Neuronal stem cell (in vitro differentiated cells): Measurements from ENCODE around the gene DEPDC1.

Source experiments
- DNase-seq: peaks from one replicate; pipeline ENCODE4 v3.0.0-alpha.2; 2013; ENCODE audit warnings: low spot score
- H2AFZ ChIP-seq: one replicate; pipeline ENCODE4 v1.6.1; 2013; ENCODE audit warnings: mild to moderate bottlenecking, low read length, inconsistent platforms
- H2AK5ac ChIP-seq: 2 replicates; pipeline ENCODE4 v1.6.1; 2013; ENCODE audit warnings: low read depth, mild to moderate bottlenecking, inconsistent platforms, low read length, moderate library complexity, mixed read lengths
- H2BK120ac ChIP-seq: 2 replicates; pipeline ENCODE4 v1.6.1; 2013; ENCODE audit warnings: low read depth, mild to moderate bottlenecking, inconsistent platforms, low read length, moderate library complexity, mixed read lengths
- H2BK12ac ChIP-seq: one replicate; pipeline ENCODE4 v1.6.1; 2013; ENCODE audit warnings: low read length, inconsistent platforms
- H2BK15ac ChIP-seq: 2 replicates; pipeline ENCODE4 v1.6.1; 2013; ENCODE audit warnings: mild to moderate bottlenecking, low read length, inconsistent platforms, mixed read lengths
- H2BK5ac ChIP-seq: one replicate; pipeline ENCODE4 v1.6.1; 2013; ENCODE audit warnings: inconsistent platforms, mild to moderate bottlenecking, low read length, moderate library complexity
- H3K14ac ChIP-seq: one replicate; pipeline ENCODE4 v1.6.1; 2013; ENCODE audit warnings: low read length, inconsistent platforms
- H3K18ac ChIP-seq: 2 replicates; pipeline ENCODE4 v1.6.1; 2013; ENCODE audit warnings: low read length, inconsistent platforms
- H3K23ac ChIP-seq: 2 replicates; pipeline ENCODE4 v1.6.1; 2013; ENCODE audit warnings: low read depth, mild to moderate bottlenecking, mixed read lengths, low read length, inconsistent platforms; ENCODE audit not compliant: poor library complexity
- H3K27ac ChIP-seq: replicated peaks from 3 replicates; pipeline ENCODE4 v1.5.1; 2013; ENCODE audit warnings: low read length, inconsistent platforms
- H3K27me3 ChIP-seq, 3 experiments: 2 replicates each; pipeline ENCODE4 v1.6.1; 2013; ENCODE audit warnings: low read length in 3 of 3, mild to moderate bottlenecking in 2 of 3, inconsistent platforms in 1 of 3, low read depth in 1 of 3, mixed read lengths in 1 of 3, moderate library complexity in 1 of 3; ENCODE audit not compliant: control insufficient read depth in 3 of 3, insufficient read depth in 3 of 3
- H3K36me3 ChIP-seq, 2 donors: replicated peaks in 1 of 2; 2 replicates each; pipeline ENCODE4 v1.6.1; 2013; ENCODE audit warnings: low read length in 2 of 2; ENCODE audit not compliant: control insufficient read depth in 2 of 2, insufficient read depth in 2 of 2
- H3K4ac ChIP-seq: 2 replicates; pipeline ENCODE4 v1.6.1; 2013; ENCODE audit warnings: inconsistent platforms, mild to moderate bottlenecking, low read length, moderate library complexity
- H3K4me1 ChIP-seq, 2 donors: 1 replicate in 1 of 2; 2 replicates in 1 of 2; pipeline ENCODE4 v1.6.1; 2013; ENCODE audit warnings: low read length in 2 of 2, low read depth in 1 of 2; ENCODE audit not compliant: control insufficient read depth in 2 of 2, insufficient read depth in 1 of 2
- H3K4me2 ChIP-seq: one replicate; pipeline ENCODE4 v1.6.1; 2013; ENCODE audit warnings: mild to moderate bottlenecking, low read length, inconsistent platforms; ENCODE audit not compliant: insufficient read depth, poor library complexity, severe bottlenecking
- H3K4me3 ChIP-seq, 2 donors: 2 replicates each; pipeline ENCODE4 v1.5.1; 2013; ENCODE audit warnings: low read length in 2 of 2, mild to moderate bottlenecking in 2 of 2, inconsistent platforms in 1 of 2, moderate library complexity in 1 of 2
- H3K79me1 ChIP-seq: one replicate; pipeline ENCODE4 v1.6.1; 2013; ENCODE audit warnings: low read depth, mild to moderate bottlenecking, inconsistent platforms, low read length, moderate library complexity
- H3K9ac ChIP-seq: one replicate; pipeline ENCODE4 v1.6.1; 2013; ENCODE audit warnings: mild to moderate bottlenecking, low read depth, low read length, inconsistent platforms; ENCODE audit not compliant: poor library complexity
- H3K9me3 ChIP-seq, 2 donors: replicated peaks in 1 of 2; 2 replicates each; pipeline versions ENCODE3 to v1.6.1; 2013; ENCODE audit warnings: low read length in 2 of 2, mild to moderate bottlenecking in 2 of 2, inconsistent platforms in 1 of 2, low read depth in 1 of 2, mixed read lengths in 1 of 2, moderate library complexity in 1 of 2; ENCODE audit not compliant: control insufficient read depth in 2 of 2, insufficient read depth in 1 of 2
- H4K8ac ChIP-seq: one replicate; pipeline ENCODE4 v1.6.1; 2013; ENCODE audit warnings: low read depth, mild to moderate bottlenecking, inconsistent platforms, low read length, moderate library complexity
- H4K91ac ChIP-seq: one replicate; pipeline ENCODE4 v1.6.1; 2013; ENCODE audit warnings: low read length, low read depth, mild to moderate bottlenecking, inconsistent platforms; ENCODE audit not compliant: poor library complexity
- WGBS, 2 donors: extraction: QIAGEN DNeasy Blood & Tissue Kit; methylation state at CpG; one replicate each; pipeline ENCODE4 v1.1.7; 2013; ENCODE audit warnings: missing lambda C conversion rate in 2 of 2, mixed read lengths in 1 of 2; ENCODE audit not compliant: insufficient read length in 2 of 2, insufficient replicate concordance in 1 of 2; ENCODE audit errors: extremely low coverage in 2 of 2; 5-methylcytosine and 5-hydroxymethylcytosine counted together

The DEPDC1 gene

GRCh38 chr1:68511254-68511653 is 14.4 kb upstream of the DEPDC1 start:
- Histone ChIP-seq H2BK5ac (no peak overlapping the region), H2BK15ac (no peak overlapping the region), H3K36me3 (no peaks in the 10 kb centered on the region), H3K4me3 (no peak overlapping the region), H3K23ac (no peak overlapping the region), H4K91ac (no peak overlapping the region), H3K4ac (no peak overlapping the region), H2BK12ac (no peak overlapping the region), H3K27me3 (no peaks in the 10 kb centered on the region), H3K9me3 (peaks cover 0 to 3% of the 10 kb centered on the region in 2 donors), H3K9ac (no peak overlapping the region), H3K4me1 (no peaks in the 10 kb centered on the region), H4K8ac (no peak overlapping the region), H2BK120ac (no peak overlapping the region), H3K14ac (no peak overlapping the region), H3K27ac (no peak overlapping the region), H3K4me2 (no peak overlapping the region), H3K79me1 (no peaks in the 10 kb centered on the region), H3K18ac (no peak overlapping the region), H2AK5ac (no peak overlapping the region), H2AFZ (no peak overlapping the region)
- no CpG with 5 or more reads among the region's 2 CpGs for WGBS, 2 donors
- no peak for DNase-seq

GRCh38 chr1:68506386-68506785 is 9.5 kb upstream of the DEPDC1 start:
- Histone ChIP-seq H3K9me3 (no peaks in the 10 kb centered on the region), H3K27ac (no peak overlapping the region), H2BK12ac (no peak overlapping the region), H4K91ac (no peak overlapping the region), H3K4me1 (no peaks in the 10 kb centered on the region), H3K9ac (no peak overlapping the region), H2BK120ac (no peak overlapping the region), H3K79me1 (no peaks in the 10 kb centered on the region), H3K4me3 (no peak overlapping the region), H2BK15ac (no peak overlapping the region), H2BK5ac (no peak overlapping the region), H2AK5ac (no peak overlapping the region), H3K18ac (no peak overlapping the region), H4K8ac (no peak overlapping the region), H3K4ac (no peak overlapping the region), H3K23ac (no peak overlapping the region), H3K4me2 (no peak overlapping the region), H3K36me3 (no peaks in the 10 kb centered on the region), H2AFZ (no peak overlapping the region), H3K14ac (no peak overlapping the region), H3K27me3 (no peaks in the 10 kb centered on the region)
- no CpG with 5 or more reads among the region's 3 CpGs for WGBS, 2 donors
- no peak for DNase-seq

GRCh38 chr1:68503085-68503484 is 6.2 kb upstream of the DEPDC1 start:
- Histone ChIP-seq H3K4me2 (no peak overlapping the region), H3K27ac (no peak overlapping the region), H2BK5ac (no peak overlapping the region), H2BK12ac (no peak overlapping the region), H3K4me1 (no peaks in the 10 kb centered on the region), H3K27me3 (no peaks in the 10 kb centered on the region), H3K14ac (no peak overlapping the region), H3K36me3 (no peaks in the 10 kb centered on the region), H3K9me3 (peaks cover 0 to 2% of the 10 kb centered on the region in 2 donors), H2BK15ac (no peak overlapping the region), H4K91ac (no peak overlapping the region), H4K8ac (no peak overlapping the region), H3K4me3 (no peak overlapping the region), H3K18ac (no peak overlapping the region), H3K79me1 (no peaks in the 10 kb centered on the region), H2AK5ac (no peak overlapping the region), H3K23ac (no peak overlapping the region), H3K4ac (no peak overlapping the region), H2AFZ (no peak overlapping the region), H3K9ac (no peak overlapping the region), H2BK120ac (no peak overlapping the region)
- no peak for DNase-seq

GRCh38 chr1:68497358-68497698 is 446 bp upstream of the DEPDC1 start:
- Histone ChIP-seq H2BK12ac (no peak overlapping the region), H3K27me3 (no peaks in the 10 kb centered on the region), H3K4me3 (peak overlapping the region in 1 of 2 donors; percentile 66), H2AFZ (peak overlapping the region; percentile 88), H2BK5ac (no peak overlapping the region), H2AK5ac (no peak overlapping the region), H2BK120ac (no peak overlapping the region), H3K4me2 (peak overlapping the region; percentile 38), H3K9me3 (peaks cover 0 to 2% of the 10 kb centered on the region in 2 donors), H4K91ac (no peak overlapping the region), H3K27ac (no peak overlapping the region), H3K14ac (no peak overlapping the region), H4K8ac (no peak overlapping the region), H3K36me3 (peaks cover 2 to 23% of the 10 kb centered on the region in 2 donors), H3K9ac (no peak overlapping the region), H2BK15ac (no peak overlapping the region), H3K18ac (no peak overlapping the region), H3K4me1 (peaks cover 0 to 6% of the 10 kb centered on the region in 2 donors), H3K79me1 (peaks cover 2% of the 10 kb centered on the region), H3K23ac (no peak overlapping the region), H3K4ac (no peak overlapping the region)
- no CpG with 5 or more reads among the region's 3 CpGs for WGBS, 2 donors
- no peak for DNase-seq
